IPS-NIHi7 (cell line): Measurements from ENCODE around the gene TSPAN4.

Experiments
- DNase-seq: peaks from one replicate; pipeline ENCODE4 v3.0.0; 2012; ENCODE audit warnings: mixed read lengths; ENCODE audit errors: extremely low spot score

TSPAN4 gene

DNA sequence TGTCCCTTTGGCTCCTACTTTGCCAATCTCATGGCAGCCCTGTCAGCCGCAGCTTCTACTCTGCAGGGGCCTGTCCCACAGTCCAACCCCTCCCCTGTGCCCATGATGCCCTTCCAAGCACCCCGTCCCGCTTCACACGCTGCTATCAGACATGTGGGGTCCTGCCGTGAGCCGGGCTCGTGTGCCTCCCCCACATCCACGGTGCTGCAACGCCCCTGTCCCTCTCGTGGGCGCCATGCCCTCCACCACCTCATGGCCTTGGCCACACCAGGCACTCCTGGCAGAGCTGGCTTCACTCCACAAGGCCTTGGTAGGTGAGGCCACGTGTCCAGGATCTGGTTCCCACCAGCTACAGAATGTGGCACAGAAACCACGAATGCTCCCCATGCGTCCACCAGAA lies 44.9 kb downstream of the TSPAN4 start:
- no peak for DNase-seq

DNA sequence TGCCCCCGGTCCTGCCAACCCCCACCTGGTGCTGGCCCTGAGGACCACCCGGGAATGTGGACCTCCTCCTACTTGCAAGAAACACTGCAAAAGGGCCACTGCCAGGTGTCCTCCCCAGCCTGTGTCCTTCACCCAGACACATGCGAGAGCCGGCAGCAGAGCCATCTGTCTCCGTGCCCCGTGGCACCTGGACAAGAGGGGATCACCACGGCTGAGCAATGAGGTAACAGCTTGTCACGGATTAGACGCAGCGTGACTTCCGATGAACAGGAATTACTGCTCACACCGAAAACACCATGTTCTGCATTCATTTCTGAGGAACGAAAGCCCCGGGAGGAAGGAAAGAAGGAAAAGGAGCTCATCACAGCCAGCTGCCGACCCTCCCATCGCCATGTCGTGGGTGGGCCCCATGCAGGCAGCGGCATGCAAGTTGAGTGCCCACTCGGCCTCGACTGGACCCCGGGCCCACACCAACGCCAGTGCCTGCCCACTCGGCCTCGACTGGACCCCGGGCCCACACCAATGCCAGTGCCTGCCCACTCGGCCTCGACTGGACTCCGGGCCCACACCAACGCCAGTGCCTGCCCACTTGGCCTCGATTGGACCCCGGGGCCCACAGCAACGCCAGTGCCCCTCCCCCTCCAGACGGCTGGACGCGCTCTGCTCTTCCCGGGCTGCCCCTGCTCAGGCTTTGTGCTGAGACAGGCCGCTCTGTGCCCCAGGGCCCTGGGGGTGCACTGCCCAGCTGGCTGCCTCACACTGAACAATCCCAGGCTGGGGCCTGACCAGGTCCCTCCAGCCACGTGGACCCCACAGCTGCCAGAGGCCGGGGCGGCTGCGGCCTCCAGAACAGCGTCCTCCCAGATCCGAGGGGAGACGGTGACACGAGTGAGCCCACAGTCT lies 45.9 kb downstream of the TSPAN4 start:
- DNase-seq: no peak

DNA sequence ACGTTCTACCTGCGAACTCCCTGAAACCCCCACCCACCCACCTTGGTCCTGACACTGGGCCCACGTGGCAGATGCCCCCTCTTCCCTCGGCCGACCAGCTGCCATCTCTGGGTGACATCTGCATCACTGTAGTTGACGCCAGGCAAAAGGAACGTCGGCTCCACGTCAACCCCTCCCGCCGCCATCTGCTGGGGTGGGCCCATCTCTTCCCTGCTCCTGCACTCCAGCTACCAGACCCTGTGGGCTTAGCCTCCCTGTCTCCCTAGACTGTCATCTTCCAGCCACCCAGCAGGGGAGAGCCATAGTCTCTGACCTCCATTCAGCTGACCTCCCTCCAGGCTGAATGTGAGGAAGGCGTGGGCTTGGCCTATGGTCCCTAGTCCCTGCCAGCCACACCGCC lies 46.6 kb downstream of the TSPAN4 start:
- no peak for DNase-seq

DNA sequence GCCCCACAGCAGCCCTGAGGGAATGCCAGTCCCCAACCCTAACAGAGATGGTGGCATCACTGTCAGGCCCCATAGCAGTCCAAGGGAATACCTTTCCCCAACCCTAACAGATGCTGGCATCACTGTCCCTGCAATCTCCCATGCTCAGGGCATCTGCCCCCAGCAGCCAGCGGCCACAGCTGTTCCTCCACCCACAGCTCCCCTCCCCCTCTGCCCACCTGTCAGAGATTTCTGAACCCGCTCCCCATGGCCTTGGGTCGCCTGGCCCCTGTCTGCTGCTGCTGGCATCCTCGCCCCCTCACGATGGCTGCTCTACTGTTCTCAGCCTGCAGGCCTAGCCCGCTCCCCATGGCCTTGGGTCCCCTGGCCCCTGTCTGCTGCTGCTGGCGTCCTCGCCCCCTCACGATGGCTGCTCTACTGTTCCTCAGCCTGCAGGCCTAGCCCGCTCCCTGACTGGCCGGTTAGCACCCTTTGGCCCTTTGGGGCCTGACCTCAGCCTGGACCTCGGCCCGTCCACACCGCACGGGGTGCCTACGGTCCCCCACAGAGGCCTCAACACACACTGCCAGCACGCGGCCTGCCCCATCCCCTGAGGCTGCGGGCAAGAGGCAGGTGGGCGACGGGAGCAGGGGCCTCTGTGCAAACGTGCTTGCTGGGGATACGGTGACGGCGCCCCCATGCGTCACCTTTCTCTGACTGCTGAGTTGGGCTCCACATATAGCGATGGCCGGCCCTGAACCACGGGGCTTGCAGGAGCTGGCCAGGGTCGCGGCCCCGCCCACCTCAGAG lies 47.2 kb downstream of the TSPAN4 start:
- DNase-seq: peak; percentile 61

DNA sequence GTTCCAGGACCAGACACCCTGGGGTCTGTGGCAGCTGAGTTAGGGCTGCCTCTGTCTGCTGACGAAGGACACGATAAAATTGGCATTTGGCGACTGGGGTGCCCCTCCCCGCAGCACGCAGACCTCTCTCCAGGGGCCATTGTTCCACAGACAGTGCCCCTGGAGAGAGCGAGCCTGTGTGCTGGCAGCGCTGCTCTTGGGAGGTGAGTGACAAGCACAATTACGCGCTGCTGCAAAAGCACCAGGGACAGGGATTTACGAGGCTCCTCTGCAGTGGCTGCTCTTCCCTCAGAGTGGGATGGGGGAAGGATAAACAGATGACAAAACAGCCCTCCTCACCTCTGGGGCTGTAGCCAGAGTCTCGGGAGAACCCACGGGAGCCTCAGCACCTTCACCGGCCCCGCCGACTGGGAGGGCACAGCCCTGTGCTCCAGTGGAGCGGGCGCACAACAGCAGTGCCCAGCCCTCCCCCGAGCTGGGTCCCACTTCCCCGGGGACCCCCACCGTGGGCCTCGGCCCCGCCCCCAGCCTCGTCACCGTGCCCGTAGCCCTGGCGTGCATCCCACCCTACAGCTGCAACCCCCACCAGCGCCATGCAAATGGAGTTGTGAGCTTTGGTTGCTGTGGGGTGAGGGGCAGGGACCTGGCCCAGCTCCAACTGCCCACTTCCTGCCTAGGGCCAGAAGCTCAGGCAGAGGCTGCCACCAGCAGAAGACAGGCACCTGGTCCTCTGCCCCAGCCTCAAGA lies 48.3 kb downstream of the TSPAN4 start:
- no peak for DNase-seq

DNA sequence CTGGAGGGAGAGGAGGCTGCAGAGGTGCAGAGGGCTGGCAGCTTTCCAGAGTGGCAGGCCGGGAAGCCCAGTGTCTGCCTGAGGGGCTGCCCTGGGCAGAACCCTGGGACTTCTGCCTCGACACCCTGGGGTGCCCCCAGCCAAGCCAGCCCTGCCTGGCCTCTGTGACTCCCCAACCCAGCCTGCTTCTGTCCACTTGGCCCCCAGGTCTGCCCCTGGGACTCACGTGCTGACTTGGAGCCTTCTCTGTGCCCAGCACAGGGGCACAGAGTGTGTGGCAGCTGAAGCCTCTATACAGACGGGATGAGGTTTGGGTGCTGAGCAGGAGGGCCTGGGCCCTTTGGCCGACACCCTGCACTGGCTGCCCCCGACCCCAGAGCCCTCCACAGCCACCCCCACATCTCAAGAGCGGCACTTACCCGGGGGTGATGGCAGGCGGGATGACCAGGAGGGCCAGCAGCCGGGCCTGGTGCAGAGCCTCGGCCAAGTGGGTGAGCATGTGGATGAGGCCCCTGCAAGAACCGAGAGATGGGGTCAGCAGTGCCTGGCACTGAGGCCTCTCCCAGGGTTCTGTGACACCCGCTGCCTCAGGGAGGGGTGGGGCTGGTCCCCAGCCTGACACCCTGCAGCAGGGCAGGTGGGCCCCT lies 50.5 kb downstream of the TSPAN4 start:
- no peak for DNase-seq

DNA sequence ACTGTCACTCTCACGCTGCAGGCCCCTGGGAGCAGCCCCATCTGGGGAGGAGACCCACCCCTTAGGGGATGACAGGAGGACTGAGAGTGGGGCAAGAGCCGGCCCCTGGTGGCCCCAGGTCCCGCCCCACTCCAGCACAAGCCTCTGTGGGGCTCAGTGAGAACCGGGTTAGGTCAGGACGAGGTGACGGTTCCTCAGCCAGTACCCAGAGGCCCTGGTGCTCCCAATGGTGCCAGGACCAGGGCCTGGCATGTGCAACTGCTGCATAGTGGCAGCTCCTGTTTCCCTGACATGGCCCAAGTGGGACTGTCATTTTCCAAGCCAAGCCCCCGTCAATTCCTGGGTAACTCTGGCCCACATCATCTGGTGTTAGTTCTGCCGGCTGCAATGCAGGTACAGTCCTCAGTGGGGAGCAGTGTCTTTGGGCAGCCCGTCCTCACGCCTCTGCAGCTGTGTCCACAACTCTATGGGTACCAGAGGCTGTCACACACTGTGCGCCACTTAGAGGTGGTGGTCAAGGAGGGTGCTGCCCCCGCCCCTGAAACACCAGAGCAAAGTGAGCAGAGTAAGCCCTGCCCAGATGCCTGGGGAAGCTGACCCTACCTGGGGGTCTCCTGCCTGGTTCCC lies 52.0 kb downstream of the TSPAN4 start:
- peak; percentile 48 for DNase-seq

DNA sequence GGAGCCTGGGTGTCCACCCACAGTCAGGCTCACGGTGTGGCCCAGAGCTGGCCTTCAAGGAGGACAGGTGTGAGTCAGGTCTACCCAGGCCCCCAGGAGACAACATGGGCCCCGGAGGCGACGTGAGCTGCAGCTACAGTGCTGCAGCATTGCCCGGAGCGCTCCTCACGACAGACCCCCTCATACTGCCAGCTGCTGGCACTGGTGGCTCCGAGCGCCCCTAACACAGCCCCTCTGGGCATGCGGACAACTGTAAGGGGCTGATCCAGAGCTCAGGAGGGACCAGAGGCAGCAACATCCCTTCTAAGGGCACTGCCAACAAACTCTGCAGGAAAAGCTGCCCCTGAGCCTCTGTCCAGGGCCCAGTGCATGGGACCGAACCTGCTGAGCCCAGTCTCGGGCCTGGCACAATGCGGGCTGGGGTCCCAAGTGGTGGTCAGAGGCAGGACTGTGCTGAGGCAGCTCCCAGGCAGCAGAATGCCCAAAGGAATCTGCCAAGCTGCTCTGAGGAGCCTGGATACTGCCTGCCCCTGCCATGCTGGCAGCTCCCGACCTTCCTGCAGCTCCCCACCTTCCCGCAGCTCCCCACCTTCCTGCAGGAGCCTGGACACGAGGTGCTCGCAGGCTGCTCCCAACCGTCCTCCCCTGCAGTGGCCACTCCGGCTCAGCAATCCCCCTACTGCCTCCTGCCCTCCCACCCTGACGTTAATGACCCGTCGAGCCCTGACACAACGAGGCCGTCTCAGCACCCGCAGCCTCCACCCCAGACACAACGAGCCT lies 52.9 kb downstream of the TSPAN4 start:
- no peak for DNase-seq

DNA sequence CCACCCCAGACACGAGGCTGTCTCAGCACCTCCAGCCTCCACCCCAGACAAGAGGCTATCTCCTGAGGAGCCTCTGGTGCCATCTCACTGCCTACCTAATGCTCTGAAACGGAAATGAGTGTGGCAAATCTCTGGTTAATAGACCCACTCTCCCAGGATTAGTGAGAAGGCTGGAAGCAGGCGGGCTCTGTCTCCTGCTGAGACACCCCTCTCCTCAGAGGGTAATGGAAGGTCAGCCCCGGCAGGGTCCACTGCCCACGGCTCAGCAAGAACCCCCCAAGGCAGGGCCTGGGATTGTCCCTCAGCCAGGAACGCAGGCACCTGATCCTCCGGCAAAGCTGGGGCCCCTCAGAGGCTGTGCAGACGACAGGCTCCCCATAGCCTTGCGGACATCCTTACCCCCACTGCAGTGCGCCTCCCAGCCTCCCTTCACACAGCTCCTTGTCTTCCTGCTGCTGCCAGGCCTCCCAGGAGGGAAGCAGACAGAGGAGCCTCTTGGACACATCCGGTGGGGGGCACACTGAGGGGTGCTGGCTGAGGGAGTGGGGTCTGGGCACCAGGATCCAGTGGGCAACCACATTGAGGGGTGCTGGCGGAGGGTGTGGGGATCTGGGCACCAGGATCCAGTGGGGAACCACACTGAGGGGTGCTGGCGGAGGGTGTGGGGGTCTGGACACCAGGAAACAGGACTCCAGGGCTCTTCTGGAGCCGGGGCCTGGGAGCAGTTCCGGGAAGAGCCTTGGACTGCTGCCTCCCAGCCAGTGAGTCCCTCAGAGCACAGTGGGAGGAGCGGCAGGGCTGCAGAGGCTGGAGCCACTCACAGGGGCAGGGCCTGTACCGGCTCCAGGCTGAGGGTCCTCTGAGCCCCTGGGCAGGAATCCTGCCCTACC lies 54.8 kb downstream of the TSPAN4 start:
- no peak for DNase-seq

DNA sequence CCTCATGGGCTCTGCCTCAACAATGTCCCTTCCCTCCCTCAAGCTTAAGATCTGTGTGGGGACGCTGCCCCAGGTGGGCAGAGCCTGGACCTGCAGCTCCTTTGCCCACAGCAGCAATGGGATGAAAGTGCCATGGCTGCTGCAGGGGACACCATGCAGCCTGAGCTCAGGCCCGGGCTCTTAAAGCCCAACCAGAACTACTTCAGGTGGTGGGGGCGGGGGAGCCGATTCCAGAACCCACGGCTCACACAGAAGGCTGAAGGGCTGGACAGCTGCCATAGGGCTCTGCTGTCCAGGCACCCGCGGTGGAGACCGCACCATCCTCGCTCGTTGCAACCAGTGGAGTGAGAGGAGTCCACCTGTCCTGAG lies 55.5 kb downstream of the TSPAN4 start:
- DNase-seq: peak; percentile 59

DNA sequence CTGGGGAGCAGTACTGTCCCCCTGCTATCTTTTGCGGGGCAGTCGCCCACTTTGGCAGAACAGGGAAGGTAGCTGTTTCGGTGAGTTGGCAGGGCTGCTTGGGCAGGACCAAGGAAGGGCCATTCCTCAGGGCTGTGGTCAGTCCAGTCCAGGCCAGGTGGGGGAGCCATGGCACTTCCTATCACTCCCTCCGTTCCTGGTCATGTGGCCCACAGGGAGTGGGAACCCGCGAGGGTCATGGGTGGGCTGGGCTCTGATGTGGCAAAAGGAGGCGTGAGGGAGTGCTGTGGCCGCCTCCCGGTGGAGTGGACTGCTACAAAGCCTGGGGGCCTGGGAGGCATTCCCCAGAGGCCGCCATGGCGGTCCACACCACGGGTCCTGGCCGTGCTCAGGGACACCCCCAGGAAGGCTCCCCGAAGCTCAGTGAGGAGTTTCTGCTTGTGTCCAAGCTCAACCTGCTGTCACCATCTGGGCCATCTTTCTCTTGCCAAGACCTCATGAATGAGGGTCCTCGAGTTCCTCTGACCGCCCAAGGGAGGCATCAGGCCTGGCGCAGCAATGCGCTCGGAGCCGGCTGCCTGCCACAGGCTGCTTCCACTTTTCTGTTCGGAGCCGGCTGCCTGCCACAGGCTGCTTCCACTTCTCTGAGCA lies 56.0 kb downstream of the TSPAN4 start:
- peak; percentile 53 for DNase-seq

DNA sequence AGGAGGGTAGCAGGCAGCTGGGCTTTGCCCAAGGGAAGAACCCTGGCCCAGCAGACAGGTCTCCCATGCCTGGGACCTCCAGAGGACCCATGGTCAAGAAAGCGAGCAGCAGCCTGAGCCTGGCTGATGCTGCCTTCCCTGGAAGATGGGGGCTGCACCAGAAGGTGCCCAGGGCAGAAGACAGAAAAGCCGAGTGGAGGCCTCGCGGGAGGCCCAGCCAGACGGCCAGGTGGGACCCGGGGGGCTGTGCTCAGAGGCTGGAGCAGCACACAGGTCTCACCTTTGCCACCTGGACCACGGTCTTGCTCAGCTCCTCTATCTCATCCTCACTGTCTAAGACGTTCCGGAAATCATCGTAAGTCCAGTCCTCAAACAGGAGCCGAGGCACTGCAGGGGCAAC lies 57.1 kb downstream of the TSPAN4 start:
- no peak for DNase-seq

DNA sequence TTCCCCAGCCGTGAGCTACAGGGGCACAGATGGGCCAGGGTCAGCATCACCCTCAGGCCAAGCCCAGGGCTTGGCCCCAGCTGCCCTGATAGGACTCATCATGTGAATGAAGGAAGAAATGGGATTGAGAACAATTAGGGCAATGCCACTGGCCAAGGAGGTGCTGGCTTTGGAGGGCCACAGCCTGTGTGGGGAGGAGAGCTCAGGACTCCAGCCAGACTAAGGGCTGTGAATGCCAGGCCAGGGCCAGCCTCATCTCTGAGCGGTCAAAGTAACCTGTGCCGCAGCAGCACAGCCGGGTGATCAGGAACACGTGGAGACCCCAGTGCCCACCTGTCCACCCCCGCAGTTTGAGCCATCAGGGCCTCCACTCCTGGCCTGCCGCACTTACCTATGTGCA lies 57.9 kb downstream of the TSPAN4 start:
- DNase-seq: no peak

DNA sequence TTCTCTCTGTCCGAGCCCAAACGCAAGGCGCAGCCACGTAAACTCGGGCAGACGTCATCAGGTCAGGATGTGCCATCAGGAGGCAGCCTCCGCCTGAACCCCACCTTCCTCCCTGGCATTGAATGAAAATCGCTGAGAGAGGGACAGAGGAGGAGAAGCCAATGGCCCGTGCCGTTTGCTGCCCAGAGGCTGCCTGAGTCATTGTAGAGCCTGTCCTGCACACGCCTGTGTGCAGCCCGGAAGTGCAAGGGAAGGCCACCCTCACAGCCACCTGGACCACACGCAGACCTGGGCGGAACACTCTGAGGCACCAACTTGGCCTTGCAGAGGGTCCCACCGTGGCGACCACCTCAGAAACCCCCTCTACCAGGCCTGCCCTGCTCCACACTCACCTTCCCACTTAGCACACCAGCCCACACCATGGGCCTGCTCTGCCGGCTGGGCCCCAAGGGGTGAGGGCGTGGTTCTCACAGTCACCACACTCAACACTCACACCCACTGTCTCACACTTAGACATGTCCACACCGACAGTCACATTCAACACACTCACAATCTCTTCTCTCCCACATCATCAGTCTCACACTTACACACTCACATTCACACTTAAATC lies 58.9 kb downstream of the TSPAN4 start:
- no peak for DNase-seq

DNA sequence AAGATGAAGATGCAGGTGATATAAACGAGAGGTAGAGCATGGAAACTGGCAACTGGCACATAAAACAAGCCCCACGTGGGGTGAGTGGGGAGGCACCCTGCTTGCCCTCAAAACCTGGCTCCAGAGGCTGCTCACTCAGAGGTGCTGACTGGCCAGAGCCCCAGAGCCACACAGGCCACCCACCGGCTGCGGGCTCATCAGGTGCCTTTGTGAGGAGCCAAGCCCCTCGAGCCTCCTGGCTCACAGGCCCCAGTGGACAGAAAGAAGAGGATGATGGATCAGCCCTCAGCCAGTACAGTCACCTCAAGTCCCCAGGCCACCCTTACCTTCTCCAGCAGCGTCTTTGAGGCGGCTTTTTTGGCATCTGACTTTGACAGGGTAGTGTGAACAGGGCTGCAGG lies 61.7 kb downstream of the TSPAN4 start:
- DNase-seq: no peak

DNA sequence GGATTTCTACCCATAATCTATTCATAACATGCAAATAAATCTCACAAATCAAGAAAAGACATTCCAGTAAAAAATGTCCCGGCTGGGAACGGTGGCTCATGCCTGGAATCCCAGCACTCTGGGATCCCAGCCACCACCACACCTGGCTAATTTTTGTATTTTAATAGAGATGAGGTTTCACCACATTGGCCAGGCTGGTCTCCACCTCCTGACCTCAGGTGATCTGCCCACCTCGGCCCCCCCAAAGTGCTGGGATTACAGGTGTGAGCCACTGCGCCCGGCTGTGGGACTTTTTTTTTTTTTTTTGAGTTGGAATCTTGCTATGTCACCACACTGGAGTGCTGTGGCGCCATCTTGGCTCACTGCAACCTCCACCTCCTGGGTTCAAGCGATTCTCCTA lies 63.3 kb downstream of the TSPAN4 start:
- no peak for DNase-seq

DNA sequence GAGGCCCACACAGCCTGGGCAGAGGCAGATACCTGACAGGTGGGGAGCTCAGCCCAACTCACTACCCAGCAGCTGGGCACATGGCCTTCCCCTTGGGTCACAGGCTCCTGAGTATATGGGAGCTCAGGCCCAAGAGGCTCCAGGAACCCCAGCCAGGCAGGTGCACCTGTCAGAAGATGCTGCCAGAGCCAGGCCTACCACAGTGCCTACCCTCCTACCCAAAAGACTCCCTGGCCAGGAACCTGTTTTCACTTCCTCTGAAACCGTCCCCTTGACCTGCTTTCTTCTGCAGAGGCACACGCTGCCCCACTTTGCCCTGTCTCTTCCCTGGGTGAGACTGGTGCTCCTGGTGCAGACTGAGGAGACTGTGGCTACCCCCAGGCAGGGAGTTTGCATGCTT lies 65.0 kb downstream of the TSPAN4 start:
- no peak for DNase-seq

DNA sequence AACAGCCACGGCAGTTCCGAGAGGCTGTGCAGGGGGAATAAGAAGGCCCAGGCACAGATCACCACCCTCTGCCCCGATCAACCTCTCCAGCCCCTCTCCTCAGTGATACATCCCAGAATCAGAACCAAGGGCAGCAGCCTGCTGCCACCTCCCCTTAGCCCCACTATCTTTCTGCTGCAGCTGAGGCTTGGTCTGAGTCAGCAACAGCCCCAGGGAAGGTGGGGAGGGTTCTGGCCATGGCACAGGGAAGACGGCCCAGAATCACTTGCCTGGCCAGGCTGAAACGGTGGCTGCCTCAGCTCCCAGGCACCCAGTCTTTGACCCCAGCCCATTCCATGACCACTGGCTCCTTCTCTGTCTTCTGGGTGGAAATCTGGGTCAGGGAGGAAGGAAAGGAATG lies 65.6 kb downstream of the TSPAN4 start:
- DNase-seq: no peak

DNA sequence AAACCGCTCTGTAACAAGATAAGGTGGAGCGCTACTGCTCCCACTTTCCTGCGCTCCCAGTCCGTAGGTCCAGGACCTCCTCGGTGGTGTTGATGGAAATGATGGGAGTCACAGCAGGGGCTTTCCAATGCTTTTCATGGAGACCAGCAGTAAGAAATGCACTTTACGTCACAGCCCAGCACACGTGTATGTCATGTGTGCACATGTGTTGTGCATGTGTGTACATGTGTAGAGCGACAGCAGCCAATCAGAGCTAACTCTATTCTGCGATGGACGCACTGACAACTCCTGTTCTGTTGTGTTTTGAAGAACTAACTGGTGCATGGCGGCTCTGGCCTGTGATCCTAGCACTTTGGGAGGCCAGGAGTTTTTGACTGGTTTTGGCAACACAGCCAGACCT lies 66.8 kb downstream of the TSPAN4 start:
- no peak for DNase-seq
